Measurements from ENCODE around the gene TRIM28. TPM values are rescaled to one million over a fixed set of nuclear protein-coding genes. Genes with fewer than 3 reads are reported as not detected.

TRIM28 gene
- total and polyA plus RNA-seq, 9 of the 15 experiments (the other 6 are each of a cell fraction or from before 2014, with no cell fraction given): 12.1 to 797 (median 490) TPM

DNA sequence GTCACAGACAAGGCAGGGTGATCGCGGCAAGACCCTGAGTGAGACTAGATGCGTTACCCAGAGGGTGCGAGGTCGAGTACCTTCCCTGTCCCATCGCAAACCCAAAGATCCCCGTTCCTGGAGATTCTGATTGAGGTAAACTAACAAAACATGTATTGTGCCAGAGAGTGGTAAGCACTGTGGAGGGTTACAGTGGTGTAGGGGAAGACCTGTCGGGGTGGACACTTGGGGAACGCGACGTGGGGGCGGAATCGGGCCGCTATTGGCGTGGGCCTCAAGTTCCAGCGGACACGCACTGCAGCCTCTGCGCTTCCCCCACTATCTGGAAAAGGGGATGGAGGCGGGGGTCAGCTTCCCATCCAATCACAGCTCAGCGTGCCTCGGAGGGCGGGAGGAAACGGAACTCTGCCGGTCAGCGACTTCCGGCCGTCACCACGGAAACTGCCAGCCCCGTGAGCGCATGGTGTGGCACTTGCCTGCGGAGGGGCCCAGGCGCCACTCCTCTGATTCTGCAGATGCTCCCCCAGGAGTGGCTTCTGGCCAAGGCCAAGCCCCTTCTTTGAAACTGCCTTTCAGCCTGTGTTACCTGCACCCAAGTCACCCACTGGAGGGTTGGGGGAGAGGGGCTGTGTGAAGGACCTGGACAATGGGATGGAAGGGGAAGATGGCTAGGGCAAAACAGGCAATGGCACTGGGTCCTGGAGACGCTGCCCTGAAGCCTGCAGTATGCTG lies 15.6 kb downstream of the TRIM28 start (continued):
- TF ChIP-seq, protein P1, sequence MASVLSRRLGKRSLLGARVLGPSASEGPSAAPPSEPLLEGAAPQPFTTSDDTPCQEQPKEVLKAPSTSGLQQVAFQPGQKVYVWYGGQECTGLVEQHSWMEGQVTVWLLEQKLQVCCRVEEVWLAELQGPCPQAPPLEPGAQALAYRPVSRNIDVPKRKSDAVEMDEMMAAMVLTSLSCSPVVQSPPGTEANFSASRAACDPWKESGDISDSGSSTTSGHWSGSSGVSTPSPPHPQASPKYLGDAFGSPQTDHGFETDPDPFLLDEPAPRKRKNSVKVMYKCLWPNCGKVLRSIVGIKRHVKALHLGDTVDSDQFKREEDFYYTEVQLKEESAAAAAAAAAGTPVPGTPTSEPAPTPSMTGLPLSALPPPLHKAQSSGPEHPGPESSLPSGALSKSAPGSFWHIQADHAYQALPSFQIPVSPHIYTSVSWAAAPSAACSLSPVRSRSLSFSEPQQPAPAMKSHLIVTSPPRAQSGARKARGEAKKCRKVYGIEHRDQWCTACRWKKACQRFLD (CRISPR knock-in tag; IDR thresholded peaks at IDR 0.05): peak; percentile 89
- TF ChIP-seq RFX1 (IDR thresholded peaks at IDR 0.05): peak; percentile 89
- no peak for TF ChIP-seq NCOA4 (IDR thresholded peaks at IDR 0.05; ENCODE audit: partially characterized antibody)
- TF ChIP-seq ZBTB43 (CRISPR knock-in tag; IDR thresholded peaks at IDR 0.05): no peak
- TF ChIP-seq, protein P2, sequence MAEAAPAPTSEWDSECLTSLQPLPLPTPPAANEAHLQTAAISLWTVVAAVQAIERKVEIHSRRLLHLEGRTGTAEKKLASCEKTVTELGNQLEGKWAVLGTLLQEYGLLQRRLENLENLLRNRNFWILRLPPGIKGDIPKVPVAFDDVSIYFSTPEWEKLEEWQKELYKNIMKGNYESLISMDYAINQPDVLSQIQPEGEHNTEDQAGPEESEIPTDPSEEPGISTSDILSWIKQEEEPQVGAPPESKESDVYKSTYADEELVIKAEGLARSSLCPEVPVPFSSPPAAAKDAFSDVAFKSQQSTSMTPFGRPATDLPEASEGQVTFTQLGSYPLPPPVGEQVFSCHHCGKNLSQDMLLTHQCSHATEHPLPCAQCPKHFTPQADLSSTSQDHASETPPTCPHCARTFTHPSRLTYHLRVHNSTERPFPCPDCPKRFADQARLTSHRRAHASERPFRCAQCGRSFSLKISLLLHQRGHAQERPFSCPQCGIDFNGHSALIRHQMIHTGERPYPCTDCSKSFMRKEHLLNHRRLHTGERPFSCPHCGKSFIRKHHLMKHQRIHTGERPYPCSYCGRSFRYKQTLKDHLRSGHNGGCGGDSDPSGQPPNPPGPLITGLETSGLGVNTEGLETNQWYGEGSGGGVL (CRISPR knock-in tag; IDR thresholded peaks at IDR 0.05): no peak
- TF ChIP-seq ZNF76 (CRISPR knock-in tag; IDR thresholded peaks at IDR 0.05; ENCODE audit: borderline replicate concordance): no peak
- no peak for TF ChIP-seq ZEB2 (IDR thresholded peaks at IDR 0.05)
- TF ChIP-seq ZNF695 (CRISPR knock-in tag; IDR thresholded peaks at IDR 0.05): no peak
- TF ChIP-seq, protein P3, sequence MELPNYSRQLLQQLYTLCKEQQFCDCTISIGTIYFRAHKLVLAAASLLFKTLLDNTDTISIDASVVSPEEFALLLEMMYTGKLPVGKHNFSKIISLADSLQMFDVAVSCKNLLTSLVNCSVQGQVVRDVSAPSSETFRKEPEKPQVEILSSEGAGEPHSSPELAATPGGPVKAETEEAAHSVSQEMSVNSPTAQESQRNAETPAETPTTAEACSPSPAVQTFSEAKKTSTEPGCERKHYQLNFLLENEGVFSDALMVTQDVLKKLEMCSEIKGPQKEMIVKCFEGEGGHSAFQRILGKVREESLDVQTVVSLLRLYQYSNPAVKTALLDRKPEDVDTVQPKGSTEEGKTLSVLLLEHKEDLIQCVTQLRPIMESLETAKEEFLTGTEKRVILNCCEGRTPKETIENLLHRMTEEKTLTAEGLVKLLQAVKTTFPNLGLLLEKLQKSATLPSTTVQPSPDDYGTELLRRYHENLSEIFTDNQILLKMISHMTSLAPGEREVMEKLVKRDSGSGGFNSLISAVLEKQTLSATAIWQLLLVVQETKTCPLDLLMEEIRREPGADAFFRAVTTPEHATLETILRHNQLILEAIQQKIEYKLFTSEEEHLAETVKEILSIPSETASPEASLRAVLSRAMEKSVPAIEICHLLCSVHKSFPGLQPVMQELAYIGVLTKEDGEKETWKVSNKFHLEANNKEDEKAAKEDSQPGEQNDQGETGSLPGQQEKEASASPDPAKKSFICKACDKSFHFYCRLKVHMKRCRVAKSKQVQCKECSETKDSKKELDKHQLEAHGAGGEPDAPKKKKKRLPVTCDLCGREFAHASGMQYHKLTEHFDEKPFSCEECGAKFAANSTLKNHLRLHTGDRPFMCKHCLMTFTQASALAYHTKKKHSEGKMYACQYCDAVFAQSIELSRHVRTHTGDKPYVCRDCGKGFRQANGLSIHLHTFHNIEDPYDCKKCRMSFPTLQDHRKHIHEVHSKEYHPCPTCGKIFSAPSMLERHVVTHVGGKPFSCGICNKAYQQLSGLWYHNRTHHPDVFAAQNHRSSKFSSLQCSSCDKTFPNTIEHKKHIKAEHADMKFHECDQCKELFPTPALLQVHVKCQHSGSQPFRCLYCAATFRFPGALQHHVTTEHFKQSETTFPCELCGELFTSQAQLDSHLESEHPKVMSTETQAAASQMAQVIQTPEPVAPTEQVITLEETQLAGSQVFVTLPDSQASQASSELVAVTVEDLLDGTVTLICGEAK (IDR thresholded peaks at IDR 0.05): peak; percentile 94
- TF ChIP-seq, protein P3 (CRISPR knock-in tag; IDR thresholded peaks at IDR 0.05): no peak
- no peak for TF ChIP-seq NFIX (CRISPR knock-in tag; IDR thresholded peaks at IDR 0.05; ENCODE audit: low read depth)
- TF ChIP-seq ZNF253 (CRISPR knock-in tag; conservative IDR thresholded peaks at IDR 0.05): 0 out of 2 replicates have a peak, but pooled peaks have one; percentile 15
- no peak for TF ChIP-seq HMG20A (CRISPR knock-in tag; conservative IDR thresholded peaks at IDR 0.05)
- TF ChIP-seq SETDB1 (IDR thresholded peaks at IDR 0.05; ENCODE audit: low read length): no peak

All from K562 (cell line).